Measurements from ENCODE around the gene PIGU. TPM values are rescaled to one million over a fixed set of nuclear protein-coding genes. Genes with fewer than 3 reads are reported as not detected.

Gene PIGU
- total and polyA plus RNA-seq, 2 donors (not counting 1 experiment from before 2014, with no cell fraction given), result 6.4 to 42.6 TPM

DNA sequence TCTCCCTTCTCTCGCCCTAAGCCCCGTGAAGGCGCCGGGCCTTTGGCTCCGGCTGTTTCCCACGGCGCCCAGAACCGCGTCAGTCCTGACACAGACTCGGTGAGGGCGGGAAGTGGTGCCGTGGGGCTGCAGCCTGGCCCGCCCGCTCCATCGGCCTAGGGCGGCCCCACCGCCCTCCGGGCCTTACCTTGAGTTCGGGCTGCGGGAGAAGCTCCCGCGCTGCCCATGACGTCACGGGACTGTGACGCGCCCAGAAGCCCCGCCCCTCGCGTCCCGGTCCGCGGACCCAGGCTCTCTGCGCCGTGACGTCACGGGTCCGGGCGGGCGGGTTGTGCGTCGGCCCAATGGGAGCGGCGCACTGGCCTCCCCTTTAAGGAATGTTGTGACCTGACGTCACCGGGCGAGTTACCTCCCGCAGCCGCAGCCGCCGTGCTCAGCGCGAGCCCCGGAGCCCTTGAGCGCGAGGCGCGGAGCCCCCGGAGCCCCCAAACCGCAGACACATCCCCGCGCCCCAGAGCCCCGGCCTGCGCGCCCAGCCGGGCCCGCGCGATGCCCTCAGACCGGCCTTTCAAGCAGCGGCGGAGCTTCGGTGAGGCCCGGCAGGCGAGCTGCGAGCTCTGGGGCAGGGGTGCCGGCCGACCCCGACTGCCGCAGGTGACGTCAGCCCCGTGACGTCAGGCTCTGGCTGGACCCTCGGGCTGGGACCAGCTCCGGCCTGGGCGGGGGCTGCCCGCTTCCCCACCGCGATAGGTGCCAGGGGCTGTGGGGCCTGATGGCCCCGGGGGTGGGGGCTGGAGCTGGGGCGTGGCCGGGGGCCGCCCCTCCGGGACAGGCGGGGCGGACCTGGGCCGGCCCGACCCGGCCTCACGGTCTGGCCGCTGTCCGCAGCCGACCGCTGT, 118.3 kb downstream of the PIGU start, which contains the start of gene MAP1LC3A:
MAP1LC3A (plus strand) TSS at position 399 of the 899 bp plus-strand sequence; CDS start at position 550, 151 bp downstream.
- peak; percentile 97 for DNase-seq (ENCODE audit: low read depth in 2 of 2)
- TF ChIP-seq, protein P1, sequence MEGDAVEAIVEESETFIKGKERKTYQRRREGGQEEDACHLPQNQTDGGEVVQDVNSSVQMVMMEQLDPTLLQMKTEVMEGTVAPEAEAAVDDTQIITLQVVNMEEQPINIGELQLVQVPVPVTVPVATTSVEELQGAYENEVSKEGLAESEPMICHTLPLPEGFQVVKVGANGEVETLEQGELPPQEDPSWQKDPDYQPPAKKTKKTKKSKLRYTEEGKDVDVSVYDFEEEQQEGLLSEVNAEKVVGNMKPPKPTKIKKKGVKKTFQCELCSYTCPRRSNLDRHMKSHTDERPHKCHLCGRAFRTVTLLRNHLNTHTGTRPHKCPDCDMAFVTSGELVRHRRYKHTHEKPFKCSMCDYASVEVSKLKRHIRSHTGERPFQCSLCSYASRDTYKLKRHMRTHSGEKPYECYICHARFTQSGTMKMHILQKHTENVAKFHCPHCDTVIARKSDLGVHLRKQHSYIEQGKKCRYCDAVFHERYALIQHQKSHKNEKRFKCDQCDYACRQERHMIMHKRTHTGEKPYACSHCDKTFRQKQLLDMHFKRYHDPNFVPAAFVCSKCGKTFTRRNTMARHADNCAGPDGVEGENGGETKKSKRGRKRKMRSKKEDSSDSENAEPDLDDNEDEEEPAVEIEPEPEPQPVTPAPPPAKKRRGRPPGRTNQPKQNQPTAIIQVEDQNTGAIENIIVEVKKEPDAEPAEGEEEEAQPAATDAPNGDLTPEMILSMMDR (conservative IDR thresholded peaks at IDR 0.05 in 1 of 2, IDR thresholded peaks at IDR 0.05 in 1 of 2; ENCODE audit: low read depth in 1 of 2, low read length in 2 of 2), result no peak
- no peak for TF ChIP-seq EZH2 (IDR thresholded peaks at IDR 0.05; ENCODE audit: low read length, missing control alignments)

GRCh38 chr20:34557936-34558319, 119.0 kb downstream of the PIGU start:
- TF ChIP-seq, protein P1 (conservative IDR thresholded peaks at IDR 0.05 in 1 of 2, IDR thresholded peaks at IDR 0.05 in 1 of 2; ENCODE audit: low read depth in 1 of 2, low read length in 2 of 2), result no peak
- H2AFZ ChIP-seq (ENCODE audit: low read length), result peak overlapping the region; percentile 94
- H3K4me3 ChIP-seq (replicated peaks in 1 of 4; ENCODE audit: control extremely low read depth in 1 of 4, insufficient read depth in 1 of 4, low read depth in 3 of 4, low read length in 4 of 4), result peak overlapping the region; percentile 65 to 89 (median 77)
- H3K9me3 ChIP-seq (ENCODE audit: control insufficient read depth, insufficient read depth, low read depth, low read length), result no peaks in the 10 kb centered on the region
- H4K20me1 ChIP-seq (ENCODE audit: control insufficient read depth, extremely low read depth, insufficient read depth, low read length), result no peaks in the 10 kb centered on the region
- peak overlapping the region; percentile 90 for H3K27ac ChIP-seq (ENCODE audit: insufficient read depth, low read length)
- no peaks in the 10 kb centered on the region for H3K27me3 ChIP-seq (ENCODE audit: control insufficient read depth, insufficient read depth, low read length)
- H3K79me2 ChIP-seq (ENCODE audit: control insufficient read depth, insufficient read depth, low read length), result no peaks in the 10 kb centered on the region
- H3K36me3 ChIP-seq (ENCODE audit: control insufficient read depth, insufficient read depth, low read length), result no peaks in the 10 kb centered on the region
- DNase-seq (ENCODE audit: low read depth in 2 of 2), result no peak
- H3K4me1 ChIP-seq (ENCODE audit: control insufficient read depth, extremely low read depth, insufficient read depth, low read length), result no peaks in the 10 kb centered on the region
- H3K4me2 ChIP-seq (ENCODE audit: extremely low read depth, insufficient read depth, low read length), result peak overlapping the region; percentile 98
- peak overlapping the region; percentile 95 for H3K9ac ChIP-seq (ENCODE audit: insufficient read depth, low read length)

More for the DNA sequence above, 118.3 kb downstream of the PIGU start, which contains the start of gene MAP1LC3A:
- H4K20me1 ChIP-seq (ENCODE audit: control insufficient read depth, extremely low read depth, insufficient read depth, low read length), result no peaks in the 10 kb centered on the region
- peak within 1 kb of the TSS; percentile 98 for H3K4me2 ChIP-seq (ENCODE audit: extremely low read depth, insufficient read depth, low read length)
- H3K36me3 ChIP-seq (ENCODE audit: control insufficient read depth, insufficient read depth, low read length), result no peaks in the 10 kb centered on the region
- peak within 1 kb of the TSS; percentile 95 for H3K9ac ChIP-seq (ENCODE audit: insufficient read depth, low read length)
- no peaks in the 10 kb centered on the region for H3K27me3 ChIP-seq (ENCODE audit: control insufficient read depth, insufficient read depth, low read length)
- peak within 1 kb of the TSS; percentile 94 for H2AFZ ChIP-seq (ENCODE audit: low read length)
- no peaks in the 10 kb centered on the region for H3K79me2 ChIP-seq (ENCODE audit: control insufficient read depth, insufficient read depth, low read length)
- no peaks in the 10 kb centered on the region for H3K9me3 ChIP-seq (ENCODE audit: control insufficient read depth, insufficient read depth, low read depth, low read length)
- peak within 1 kb of the TSS; percentile 65 to 89 (median 77) for H3K4me3 ChIP-seq (replicated peaks in 1 of 4; ENCODE audit: control extremely low read depth in 1 of 4, insufficient read depth in 1 of 4, low read depth in 3 of 4, low read length in 4 of 4)
- H3K4me1 ChIP-seq (ENCODE audit: control insufficient read depth, extremely low read depth, insufficient read depth, low read length), result no peaks in the 10 kb centered on the region
- H3K27ac ChIP-seq (ENCODE audit: insufficient read depth, low read length), result peak within 1 kb of the TSS; percentile 90

GRCh38 chr20:34553366-34553867, 123.5 kb downstream of the PIGU start:
- Histone ChIP-seq H3K27ac (ENCODE audit: insufficient read depth, low read length) (no peak overlapping the region), H2AFZ (ENCODE audit: low read length) (peak overlapping the region; percentile 46), H3K9ac (ENCODE audit: insufficient read depth, low read length) (no peak overlapping the region), H3K9me3 (ENCODE audit: control insufficient read depth, insufficient read depth, low read depth, low read length) (no peaks in the 10 kb centered on the region), H3K27me3 (ENCODE audit: control insufficient read depth, insufficient read depth, low read length) (no peaks in the 10 kb centered on the region), H3K4me3 (replicated peaks in 1 of 4; ENCODE audit: control extremely low read depth in 1 of 4, insufficient read depth in 1 of 4, low read depth in 3 of 4, low read length in 4 of 4) (no peak overlapping the region), H3K79me2 (ENCODE audit: control insufficient read depth, insufficient read depth, low read length) (no peaks in the 10 kb centered on the region), H3K36me3 (ENCODE audit: control insufficient read depth, insufficient read depth, low read length) (no peaks in the 10 kb centered on the region), H3K4me1 (ENCODE audit: control insufficient read depth, extremely low read depth, insufficient read depth, low read length) (no peaks in the 10 kb centered on the region), H4K20me1 (ENCODE audit: control insufficient read depth, extremely low read depth, insufficient read depth, low read length) (no peaks in the 10 kb centered on the region), H3K4me2 (ENCODE audit: extremely low read depth, insufficient read depth, low read length) (no peak overlapping the region)
- no peak for TF ChIP-seq EZH2 (IDR thresholded peaks at IDR 0.05; ENCODE audit: low read length, missing control alignments)
- TF ChIP-seq, protein P1 (conservative IDR thresholded peaks at IDR 0.05 in 1 of 2, IDR thresholded peaks at IDR 0.05 in 1 of 2; ENCODE audit: low read depth in 1 of 2, low read length in 2 of 2), result no peak
- DNase-seq (ENCODE audit: low read depth in 2 of 2), result peak; percentile 12 to 20
